DMS153 treated with DMSO at 0.1 percent for 48 hours (cell line): ENCODE measurements around the gene OR9A4.
"Not testable (repeated sequence)": the region's sequence is repeated elsewhere in the genome, so short reads cannot be mapped to it uniquely, and the experiment has no call there.

Source experiments
- DNase-seq: peaks from one replicate; lab custom pipeline; 2025; ENCODE audit not compliant: unreplicated experiment; lab: John Stamatoyannopoulos, UW

OR9A4 gene, protein sequence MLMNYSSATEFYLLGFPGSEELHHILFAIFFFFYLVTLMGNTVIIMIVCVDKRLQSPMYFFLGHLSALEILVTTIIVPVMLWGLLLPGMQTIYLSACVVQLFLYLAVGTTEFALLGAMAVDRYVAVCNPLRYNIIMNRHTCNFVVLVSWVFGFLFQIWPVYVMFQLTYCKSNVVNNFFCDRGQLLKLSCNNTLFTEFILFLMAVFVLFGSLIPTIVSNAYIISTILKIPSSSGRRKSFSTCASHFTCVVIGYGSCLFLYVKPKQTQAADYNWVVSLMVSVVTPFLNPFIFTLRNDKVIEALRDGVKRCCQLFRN

DNA sequence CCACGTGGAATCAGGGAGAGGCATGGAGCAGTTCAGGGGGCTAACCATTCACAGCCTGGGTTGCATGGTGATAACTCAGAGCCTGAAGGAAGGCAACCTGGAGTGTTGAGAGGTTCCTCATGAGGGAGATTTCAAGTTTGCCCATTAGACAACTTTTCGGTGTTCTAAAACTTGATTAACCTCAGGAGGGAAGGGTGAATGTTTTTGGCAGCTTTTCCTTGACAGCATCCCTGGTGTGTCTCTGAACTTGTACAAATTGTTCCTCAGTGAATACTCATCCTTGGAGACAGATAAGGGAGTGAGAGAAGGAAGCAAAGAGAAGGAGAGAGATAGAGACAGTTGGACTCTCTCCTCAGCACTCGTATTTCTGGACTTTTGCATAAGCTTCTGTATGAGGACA is at the start of gene OR9A4:
TSS of gene OR9A4 (plus strand) at position 301 of the 400 bp plus-strand sequence. CDS start 2,477 bp downstream, outside the sequence.
- no peak for DNase-seq

DNA sequence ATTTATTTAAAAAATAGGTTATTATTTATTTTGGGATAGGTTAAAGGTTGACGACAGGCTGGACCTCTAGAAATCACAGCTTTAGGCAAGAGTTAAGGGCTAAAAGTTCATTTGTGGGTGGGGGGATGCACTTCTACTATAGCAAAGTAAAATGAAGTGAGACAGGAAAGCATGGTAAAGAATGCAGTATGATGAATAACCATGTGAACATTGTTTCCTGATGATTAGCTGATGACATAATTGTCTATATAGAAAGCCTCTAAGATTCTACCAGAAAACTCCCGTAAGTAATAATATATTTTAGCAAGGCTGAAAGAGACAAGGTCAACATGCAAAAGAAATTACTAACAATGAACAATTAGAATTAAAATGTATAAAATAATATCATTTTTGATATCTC is 49.2 kb upstream of the OR9A4 start:
- DNase-seq = no peak

DNA sequence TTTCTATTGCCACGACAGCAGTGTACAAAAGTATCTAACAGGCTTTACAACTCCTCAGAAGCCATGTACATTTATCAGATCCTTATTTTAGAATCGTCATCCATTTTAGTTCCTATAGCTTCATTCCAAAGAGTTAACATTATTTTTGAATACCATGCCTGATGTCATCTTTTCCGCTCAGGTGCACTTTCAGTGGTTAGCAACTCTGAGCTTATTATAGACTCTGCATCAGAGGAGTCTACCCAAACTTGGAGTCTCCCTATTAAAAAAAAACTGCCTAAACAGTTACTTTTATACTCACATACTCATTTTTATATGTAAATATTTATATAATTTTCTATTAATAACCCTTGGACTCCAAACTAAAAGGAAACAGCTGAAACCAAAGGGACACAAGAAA is 43.3 kb upstream of the OR9A4 start:
- DNase-seq = no peak

DNA sequence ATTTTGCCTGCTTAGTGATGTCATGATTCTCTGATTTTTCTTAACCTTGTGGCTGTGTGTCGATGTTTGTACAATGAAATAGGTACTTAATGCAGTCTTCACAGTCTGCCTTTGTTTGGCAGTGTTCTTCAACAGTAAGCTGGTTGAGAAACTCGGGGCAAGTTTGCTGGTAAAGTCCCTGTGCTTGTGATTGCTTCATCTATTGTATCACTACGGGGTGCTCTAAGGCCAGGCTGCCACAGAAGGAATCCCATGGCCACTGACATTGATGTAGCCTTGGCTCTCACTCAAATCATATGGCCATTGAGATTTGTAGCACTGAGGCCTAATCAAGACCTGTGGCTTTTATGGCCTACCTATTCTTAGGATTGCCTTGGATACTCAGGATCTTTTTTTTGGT is 41.4 kb upstream of the OR9A4 start:
- DNase-seq = no peak

- DNase-seq = no peak
Measured at GRCh38 chr7:141875453-141875852, 40.7 kb upstream of the OR9A4 start.

GRCh38 chr7:141876371-141876770 is 39.8 kb upstream of the OR9A4 start:
- DNase-seq = no peak

DNA sequence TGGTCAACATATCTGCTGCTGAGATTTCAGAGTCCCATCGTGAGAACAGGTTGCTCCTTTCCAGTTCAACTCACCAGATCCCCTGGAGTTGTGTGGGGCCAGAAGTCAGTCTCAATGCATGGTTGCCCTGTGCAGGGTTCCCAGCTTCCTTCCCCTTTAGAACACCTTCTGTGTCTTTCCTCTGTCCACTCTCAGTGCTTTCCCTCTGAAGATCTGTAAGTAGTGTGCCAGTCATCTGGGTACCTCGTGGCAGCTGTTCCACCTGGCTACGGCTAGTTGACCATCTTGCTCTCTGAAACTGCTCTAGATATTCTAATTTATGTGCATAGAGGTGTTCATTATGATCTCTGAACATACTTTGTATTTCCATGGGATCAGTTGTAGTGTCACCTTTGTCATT is 38.8 kb upstream of the OR9A4 start:
- no peak for DNase-seq

DNA sequence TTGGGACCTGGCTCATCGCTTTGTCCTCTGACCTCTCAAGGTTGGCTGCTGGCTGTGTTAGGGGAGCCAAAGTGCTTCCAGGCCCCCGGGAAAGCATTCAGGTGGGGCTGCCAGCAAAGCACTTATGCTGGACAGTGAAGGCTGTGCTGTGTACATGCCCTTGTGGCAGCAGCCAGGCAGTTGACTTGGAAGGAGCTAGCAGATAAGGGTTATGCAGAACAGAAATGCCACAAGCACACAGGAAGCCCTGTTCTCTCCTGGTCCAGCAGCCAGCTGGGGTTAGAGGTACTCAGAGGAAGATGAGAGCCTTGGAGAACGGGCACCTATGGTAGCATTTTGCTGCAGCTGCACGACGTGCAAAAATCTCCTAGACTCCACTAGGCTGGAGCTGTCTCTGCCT is 35.2 kb upstream of the OR9A4 start:
- no peak for DNase-seq

DNA sequence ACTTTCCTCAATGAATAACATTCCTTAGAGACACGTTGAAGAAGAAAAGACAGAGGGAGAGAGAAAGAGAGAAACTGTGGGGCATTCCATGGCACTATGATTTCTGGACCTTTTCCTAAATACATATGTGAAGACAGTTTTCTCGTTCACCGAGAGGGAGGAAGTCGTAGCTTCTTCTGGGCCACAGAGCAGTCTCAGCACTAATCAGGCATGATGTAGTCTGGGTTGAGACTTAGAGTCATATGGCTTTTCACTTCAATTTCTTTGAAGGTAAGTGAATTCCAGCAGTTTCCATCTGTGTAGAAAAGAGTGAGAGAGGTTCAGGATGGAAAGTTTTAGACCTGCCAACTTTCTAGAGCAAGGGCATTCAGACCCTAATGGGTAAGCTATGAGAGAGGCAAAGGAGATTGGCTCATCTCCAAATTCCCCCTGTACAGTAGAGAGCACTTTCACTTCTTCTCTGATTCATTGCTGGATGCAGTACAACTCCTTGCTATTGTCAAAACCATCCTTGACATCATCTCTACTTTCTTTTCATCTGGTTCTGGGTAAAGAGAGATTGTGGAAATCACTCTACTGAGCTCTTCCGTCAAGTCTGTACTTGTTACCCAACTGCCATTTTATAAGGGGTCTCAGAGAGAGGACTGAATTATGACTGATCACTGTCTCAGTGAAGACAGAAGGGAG is 31.5 kb upstream of the OR9A4 start:
- DNase-seq = no peak

DNA sequence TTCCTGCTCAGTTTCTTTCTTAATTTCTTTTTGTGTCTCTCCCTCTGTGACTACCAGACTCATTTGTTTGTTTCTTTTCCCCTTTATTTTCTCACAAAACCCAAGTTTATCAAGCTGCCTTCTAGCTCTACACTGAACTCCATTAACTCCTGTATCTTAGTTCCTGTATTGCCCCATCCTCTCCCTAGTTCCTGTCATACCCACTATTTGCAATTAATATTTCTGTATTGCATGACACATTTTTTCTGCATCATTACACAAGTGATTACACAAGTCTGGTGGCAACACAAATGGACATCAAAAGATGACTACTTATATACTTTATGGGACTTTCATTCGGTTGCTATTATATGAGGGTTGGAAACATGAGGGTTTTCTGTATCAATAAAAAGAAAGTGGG is 26.9 kb upstream of the OR9A4 start:
- DNase-seq = no peak

GRCh38 chr7:141891336-141891735 is 24.9 kb upstream of the OR9A4 start:
- DNase-seq = no peak

GRCh38 chr7:141899366-141899765 is 16.8 kb upstream of the OR9A4 start:
- not testable (repeated sequence) for DNase-seq

- DNase-seq = no peak
Measured at GRCh38 chr7:141906285-141906684, 9.9 kb upstream of the OR9A4 start.

GRCh38 chr7:141911391-141911790 is 4.8 kb upstream of the OR9A4 start:
- DNase-seq = no peak

- DNase-seq = no peak
Measured at GRCh38 chr7:141915565-141915964, 634 bp upstream of the OR9A4 start.

DNA sequence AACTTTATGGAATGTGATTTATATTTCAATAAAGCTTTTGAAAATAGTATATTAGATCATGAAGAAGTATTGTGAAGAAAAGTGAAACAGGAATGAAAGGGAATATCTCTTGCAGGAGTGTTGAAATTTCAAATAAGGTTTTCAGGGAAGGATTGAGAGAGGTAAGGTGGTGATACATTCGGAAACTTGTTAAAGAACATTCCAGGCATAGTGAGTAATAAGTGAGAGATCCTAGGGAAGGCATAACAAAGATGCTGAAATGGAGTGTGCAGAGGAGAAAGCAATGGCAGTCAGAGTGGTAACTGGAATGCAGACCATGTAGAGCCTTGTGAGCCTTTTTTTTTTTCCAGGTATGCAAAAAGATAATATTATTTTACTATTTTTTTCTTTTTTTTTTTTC is 4.1 kb downstream of the OR9A4 start:
- DNase-seq = no peak

DNA sequence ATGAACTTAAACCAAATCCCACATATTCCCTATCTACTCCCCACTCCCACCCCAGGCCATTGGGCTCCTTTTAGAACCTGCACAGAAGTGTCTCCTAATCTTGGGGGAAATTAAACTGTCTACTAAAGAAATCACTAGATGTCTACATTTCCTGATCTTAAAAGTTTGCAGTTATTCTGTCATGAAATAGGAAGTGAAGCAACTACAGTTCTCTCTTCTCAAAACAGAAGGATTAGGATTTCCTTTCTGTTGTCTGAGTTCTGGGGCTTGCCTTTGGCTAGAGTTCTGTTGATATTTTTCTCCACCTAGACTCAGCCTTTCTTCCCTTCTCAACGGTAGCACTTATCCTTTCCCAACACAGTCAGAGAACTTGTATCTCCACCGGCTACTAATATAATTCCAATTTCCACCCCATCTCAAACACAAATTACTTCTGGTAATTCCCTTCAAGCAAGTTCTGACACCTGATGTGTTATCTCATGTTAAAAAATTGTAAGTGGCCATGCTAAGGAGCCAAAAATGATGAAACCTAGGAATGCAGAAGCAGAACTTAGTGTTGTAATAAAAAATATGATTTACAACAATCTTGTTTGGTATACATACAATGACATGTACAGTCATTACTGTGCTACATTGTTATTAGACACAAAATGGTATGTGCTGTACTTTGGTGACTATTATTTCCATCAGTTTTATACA is 12.1 kb downstream of the OR9A4 start:
- DNase-seq = no peak

DNA sequence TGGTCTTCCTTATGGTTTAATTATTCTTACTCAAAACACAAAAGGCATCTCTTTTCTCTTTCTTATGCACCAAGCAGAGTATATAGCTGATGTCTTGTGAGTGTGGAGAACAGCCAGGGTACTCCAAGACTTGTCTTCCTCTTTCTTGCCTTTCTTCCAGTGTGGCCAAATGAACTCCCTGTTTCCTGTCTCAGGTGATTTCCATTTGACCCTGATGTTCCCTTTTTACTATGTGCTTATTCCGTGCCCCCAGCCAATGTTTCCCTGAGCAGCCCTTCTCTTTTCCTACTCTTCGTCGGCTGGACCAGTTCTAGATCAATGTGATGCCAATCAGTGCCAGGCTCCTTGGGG is 12.6 kb downstream of the OR9A4 start:
- DNase-seq = no peak

DNA sequence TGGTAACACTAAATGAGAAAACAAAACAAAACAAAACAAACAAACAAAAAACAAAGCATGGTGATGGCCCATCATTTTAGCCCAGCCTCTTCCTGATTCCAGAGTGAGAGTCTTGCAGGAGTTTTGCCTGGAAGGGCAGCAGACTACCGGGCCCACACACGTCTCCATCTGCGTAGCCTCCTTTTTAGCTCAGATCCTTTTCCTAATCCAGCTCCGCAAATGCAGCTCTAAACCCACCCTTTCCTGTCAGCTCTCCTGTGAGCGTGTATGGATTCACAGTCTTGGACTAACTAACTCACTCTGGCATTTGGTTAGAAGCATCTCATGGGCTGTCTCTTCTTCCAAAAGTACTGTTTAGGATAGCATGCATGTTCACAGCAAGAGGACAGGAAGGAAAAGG is 14.0 kb downstream of the OR9A4 start:
- DNase-seq = no peak

- DNase-seq = no peak
Measured at GRCh38 chr7:141941075-141941474, 24.9 kb downstream of the OR9A4 start.

GRCh38 chr7:141943846-141944245 is 27.6 kb downstream of the OR9A4 start:
- no peak for DNase-seq

- DNase-seq = no peak
Measured at GRCh38 chr7:141944811-141945210, 28.6 kb downstream of the OR9A4 start.
